ENCODE measurements around the gene MNT. TPM values are rescaled to one million over a fixed set of nuclear protein-coding genes. Genes with fewer than 3 reads are reported as not detected.

MNT gene
- total and polyA plus RNA-seq, 2 experiments from 2014 or later = 5.7 to 6.4 TPM

GRCh38 chr17:2392252-2393173 is 8.3 kb downstream of the MNT start (continued):
- TF ChIP-seq, protein P1, sequence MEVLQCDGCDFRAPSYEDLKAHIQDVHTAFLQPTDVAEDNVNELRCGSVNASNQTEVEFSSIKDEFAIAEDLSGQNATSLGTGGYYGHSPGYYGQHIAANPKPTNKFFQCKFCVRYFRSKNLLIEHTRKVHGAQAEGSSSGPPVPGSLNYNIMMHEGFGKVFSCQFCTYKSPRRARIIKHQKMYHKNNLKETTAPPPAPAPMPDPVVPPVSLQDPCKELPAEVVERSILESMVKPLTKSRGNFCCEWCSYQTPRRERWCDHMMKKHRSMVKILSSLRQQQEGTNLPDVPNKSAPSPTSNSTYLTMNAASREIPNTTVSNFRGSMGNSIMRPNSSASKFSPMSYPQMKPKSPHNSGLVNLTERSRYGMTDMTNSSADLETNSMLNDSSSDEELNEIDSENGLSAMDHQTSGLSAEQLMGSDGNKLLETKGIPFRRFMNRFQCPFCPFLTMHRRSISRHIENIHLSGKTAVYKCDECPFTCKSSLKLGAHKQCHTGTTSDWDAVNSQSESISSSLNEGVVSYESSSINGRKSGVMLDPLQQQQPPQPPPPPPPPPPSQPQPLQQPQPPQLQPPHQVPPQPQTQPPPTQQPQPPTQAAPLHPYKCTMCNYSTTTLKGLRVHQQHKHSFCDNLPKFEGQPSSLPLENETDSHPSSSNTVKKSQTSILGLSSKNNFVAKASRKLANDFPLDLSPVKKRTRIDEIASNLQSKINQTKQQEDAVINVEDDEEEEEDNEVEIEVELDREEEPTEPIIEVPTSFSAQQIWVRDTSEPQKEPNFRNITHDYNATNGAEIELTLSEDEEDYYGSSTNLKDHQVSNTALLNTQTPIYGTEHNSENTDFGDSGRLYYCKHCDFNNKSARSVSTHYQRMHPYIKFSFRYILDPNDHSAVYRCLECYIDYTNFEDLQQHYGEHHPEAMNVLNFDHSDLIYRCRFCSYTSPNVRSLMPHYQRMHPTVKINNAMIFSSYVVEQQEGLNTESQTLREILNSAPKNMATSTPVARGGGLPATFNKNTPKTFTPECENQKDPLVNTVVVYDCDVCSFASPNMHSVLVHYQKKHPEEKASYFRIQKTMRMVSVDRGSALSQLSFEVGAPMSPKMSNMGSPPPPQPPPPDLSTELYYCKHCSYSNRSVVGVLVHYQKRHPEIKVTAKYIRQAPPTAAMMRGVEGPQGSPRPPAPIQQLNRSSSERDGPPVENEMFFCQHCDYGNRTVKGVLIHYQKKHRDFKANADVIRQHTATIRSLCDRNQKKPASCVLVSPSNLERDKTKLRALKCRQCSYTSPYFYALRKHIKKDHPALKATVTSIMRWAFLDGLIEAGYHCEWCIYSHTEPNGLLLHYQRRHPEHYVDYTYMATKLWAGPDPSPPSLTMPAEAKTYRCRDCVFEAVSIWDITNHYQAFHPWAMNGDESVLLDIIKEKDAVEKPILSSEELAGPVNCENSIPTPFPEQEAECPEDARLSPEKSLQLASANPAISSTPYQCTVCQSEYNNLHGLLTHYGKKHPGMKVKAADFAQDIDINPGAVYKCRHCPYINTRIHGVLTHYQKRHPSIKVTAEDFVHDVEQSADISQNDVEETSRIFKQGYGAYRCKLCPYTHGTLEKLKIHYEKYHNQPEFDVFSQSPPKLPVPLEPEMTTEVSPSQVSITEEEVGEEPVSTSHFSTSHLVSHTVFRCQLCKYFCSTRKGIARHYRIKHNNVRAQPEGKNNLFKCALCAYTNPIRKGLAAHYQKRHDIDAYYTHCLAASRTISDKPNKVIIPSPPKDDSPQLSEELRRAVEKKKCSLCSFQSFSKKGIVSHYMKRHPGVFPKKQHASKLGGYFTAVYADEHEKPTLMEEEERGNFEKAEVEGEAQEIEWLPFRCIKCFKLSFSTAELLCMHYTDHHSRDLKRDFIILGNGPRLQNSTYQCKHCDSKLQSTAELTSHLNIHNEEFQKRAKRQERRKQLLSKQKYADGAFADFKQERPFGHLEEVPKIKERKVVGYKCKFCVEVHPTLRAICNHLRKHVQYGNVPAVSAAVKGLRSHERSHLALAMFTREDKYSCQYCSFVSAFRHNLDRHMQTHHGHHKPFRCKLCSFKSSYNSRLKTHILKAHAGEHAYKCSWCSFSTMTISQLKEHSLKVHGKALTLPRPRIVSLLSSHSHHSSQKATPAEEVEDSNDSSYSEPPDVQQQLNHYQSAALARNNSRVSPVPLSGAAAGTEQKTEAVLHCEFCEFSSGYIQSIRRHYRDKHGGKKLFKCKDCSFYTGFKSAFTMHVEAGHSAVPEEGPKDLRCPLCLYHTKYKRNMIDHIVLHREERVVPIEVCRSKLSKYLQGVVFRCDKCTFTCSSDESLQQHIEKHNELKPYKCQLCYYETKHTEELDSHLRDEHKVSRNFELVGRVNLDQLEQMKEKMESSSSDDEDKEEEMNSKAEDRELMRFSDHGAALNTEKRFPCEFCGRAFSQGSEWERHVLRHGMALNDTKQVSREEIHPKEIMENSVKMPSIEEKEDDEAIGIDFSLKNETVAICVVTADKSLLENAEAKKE (CRISPR knock-in tag; IDR thresholded peaks at IDR 0.05) = no peak
- TF ChIP-seq STAT1 (IDR thresholded peaks at IDR 0.05; ENCODE audit: unreplicated experiment) = no peak
- TF ChIP-seq JUNB (IDR thresholded peaks at IDR 0.05; ENCODE audit: unreplicated experiment) = no peak
- no peak for TF ChIP-seq EZH2 (IDR thresholded peaks at IDR 0.05; ENCODE audit: low read depth, unreplicated experiment)

GRCh38 chr17:2391597-2392251 is 9.1 kb downstream of the MNT start:
- Histone ChIP-seq H3K4me3 (peak overlapping the region; percentile 85), H3K9me2 (ENCODE audit: insufficient read depth) (no peaks in the 10 kb centered on the region), H3K27me3 (ENCODE audit: insufficient read depth) (no peaks in the 10 kb centered on the region), H3K79me2 (replicated peaks; ENCODE audit: insufficient read depth) (peaks cover 37% of the 10 kb centered on the region), H3K4me1 (ENCODE audit: insufficient read depth) (peaks cover 15% of the 10 kb centered on the region), H3K4me2 (peak overlapping the region; percentile 96), H3K36me3 (ENCODE audit: insufficient read depth) (no peaks in the 10 kb centered on the region), H4K20me1 (replicated peaks; ENCODE audit: insufficient read depth) (no peaks in the 10 kb centered on the region; the same call in 1 of the 2 replicates), H3F3A (replicated peaks; ENCODE audit: low read depth) (peaks cover 10% of the 10 kb centered on the region), H2AFZ (no peak overlapping the region), H3K27ac (ENCODE audit: low read depth) (no peak overlapping the region)
- Mint-ChIP-seq H3K27me3 (ENCODE audit: insufficient read depth, low read depth, poor library complexity) (peaks cover 30% of the 10 kb centered on the region), H3K4me3 (peak overlapping the region; percentile 84), H3K27ac (peak overlapping the region; percentile 87), H3K36me3 (ENCODE audit: low read depth) (peaks cover 17% of the 10 kb centered on the region; the same call in 2 of the 3 replicates), H3K9me3 (peaks cover 3% of the 10 kb centered on the region; the same call in 1 of the 3 replicates), H3K4me1 (peaks cover 49% of the 10 kb centered on the region)
- no peak for ATAC-seq
- no peak for DNase-seq (ENCODE audit: low spot score)
- TF ChIP-seq CREB1 (CRISPR knock-in tag; IDR thresholded peaks at IDR 0.05; ENCODE audit: low read depth) (no peak), EZH2phosphoT487 (IDR thresholded peaks at IDR 0.05; ENCODE audit: unreplicated experiment) (no peak), ETS1 (IDR thresholded peaks at IDR 0.05) (no peak), NANOG (IDR thresholded peaks at IDR 0.05; ENCODE audit: borderline replicate concordance) (no peak), STAT1 (IDR thresholded peaks at IDR 0.05; ENCODE audit: unreplicated experiment) (no peak), JUNB (IDR thresholded peaks at IDR 0.05; ENCODE audit: unreplicated experiment) (no peak), POLR2AphosphoS5 (IDR thresholded peaks at IDR 0.05; ENCODE audit: low read depth) (no peak), ZNF114 (CRISPR knock-in tag; IDR thresholded peaks at IDR 0.05) (no peak)
- TF ChIP-seq, protein P2, sequence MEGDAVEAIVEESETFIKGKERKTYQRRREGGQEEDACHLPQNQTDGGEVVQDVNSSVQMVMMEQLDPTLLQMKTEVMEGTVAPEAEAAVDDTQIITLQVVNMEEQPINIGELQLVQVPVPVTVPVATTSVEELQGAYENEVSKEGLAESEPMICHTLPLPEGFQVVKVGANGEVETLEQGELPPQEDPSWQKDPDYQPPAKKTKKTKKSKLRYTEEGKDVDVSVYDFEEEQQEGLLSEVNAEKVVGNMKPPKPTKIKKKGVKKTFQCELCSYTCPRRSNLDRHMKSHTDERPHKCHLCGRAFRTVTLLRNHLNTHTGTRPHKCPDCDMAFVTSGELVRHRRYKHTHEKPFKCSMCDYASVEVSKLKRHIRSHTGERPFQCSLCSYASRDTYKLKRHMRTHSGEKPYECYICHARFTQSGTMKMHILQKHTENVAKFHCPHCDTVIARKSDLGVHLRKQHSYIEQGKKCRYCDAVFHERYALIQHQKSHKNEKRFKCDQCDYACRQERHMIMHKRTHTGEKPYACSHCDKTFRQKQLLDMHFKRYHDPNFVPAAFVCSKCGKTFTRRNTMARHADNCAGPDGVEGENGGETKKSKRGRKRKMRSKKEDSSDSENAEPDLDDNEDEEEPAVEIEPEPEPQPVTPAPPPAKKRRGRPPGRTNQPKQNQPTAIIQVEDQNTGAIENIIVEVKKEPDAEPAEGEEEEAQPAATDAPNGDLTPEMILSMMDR (conservative IDR thresholded peaks at IDR 0.05; ENCODE audit: low read depth in 2 of 2) = no peak
